Upper lobe of left lung (tissue), 6 donors: ENCODE data around the gene TMEM119. TPM values are rescaled to one million over a fixed set of nuclear protein-coding genes. Genes with fewer than 3 reads are reported as not detected.

Experiments
- ATAC-seq, 2 donors: fragments of 200-7000 bp; cut with Tn5 transposase; one replicate each; pipeline ENCODE4 v1.9.1; 2022; ENCODE audit warnings: mild to moderate bottlenecking in 2 of 2, moderate library complexity in 2 of 2; ENCODE audit not compliant: low FRiP score in 2 of 2
- DNase-seq, 2 donors: peaks; one replicate each; pipeline ENCODE4 v3.0.0-alpha.2; 2019 to 2020
- H3K27ac ChIP-seq, 4 donors: fragments of 200-600 bp; sonication (generic); one replicate each; pipeline ENCODE4 v1.5.1; 2016 to 2019
- H3K27me3 ChIP-seq, 4 donors: fragments of 200-600 bp; sonication (generic); one replicate each; pipeline ENCODE4 v1.5.1; 2017 to 2019
- H3K36me3 ChIP-seq, 4 donors: fragments of 200-600 bp; sonication (generic); one replicate each; pipeline ENCODE4 v1.5.1; 2016 to 2019
- H3K4me1 ChIP-seq, 4 donors: fragments of 200-600 bp; sonication (generic); one replicate each; pipeline ENCODE4 v1.5.1; 2018 to 2019
- H3K4me3 ChIP-seq, 4 donors: fragments of 200-600 bp; sonication (generic); one replicate each; pipeline ENCODE4 v1.5.1; 2017 to 2019; ENCODE audit warnings: mild to moderate bottlenecking in 2 of 4, moderate library complexity in 1 of 4
- H3K9me3 ChIP-seq, 4 donors: fragments of 200-600 bp; sonication (generic); one replicate each; pipeline ENCODE4 v1.5.1; 2018 to 2019
- CTCF ChIP-seq, 6 experiments: fragments of 450-650 bp in 4 of 6; fragments of 200-600 bp in 2 of 6; sonication (generic) in 2 of 6; IDR thresholded peaks; one replicate each; pipeline ENCODE4 v1.5.1; 2016 to 2019; ENCODE audit warnings: antibody characterized with exemption in 6 of 6
- EP300 ChIP-seq, 4 donors: sonication (generic); formaldehyde crosslinking; IDR thresholded peaks; one replicate each; pipeline ENCODE4 v1.5.1; 2017; ENCODE audit warnings: antibody characterized with exemption in 4 of 4, control low read depth in 2 of 4
- POLR2A ChIP-seq, 4 donors: fragments of 450-650 bp; IDR thresholded peaks; one replicate each; pipeline ENCODE4 v1.5.1; 2016 to 2017; ENCODE audit warnings: antibody characterized with exemption in 4 of 4, mild to moderate bottlenecking in 2 of 4
- POLR2AphosphoS5 ChIP-seq, 2 donors: sonication (generic); formaldehyde crosslinking; IDR thresholded peaks; one replicate each; pipeline ENCODE4 v1.5.1; 2017; ENCODE audit warnings: antibody characterized with exemption in 2 of 2
- WGBS, 2 donors: methylation state at CpG; one replicate each; pipeline ENCODE4 v1.1.5; 2017 to 2018; 5-methylcytosine and 5-hydroxymethylcytosine counted together
- total RNA-seq, 6 donors: library from RNA; depleted of rRNA in 4 of 6; stranded (reverse); fragments of >200 nt in 4 of 6; gene quantifications; one replicate each; pipeline versions ENCODE4 v1.1.0 to v1.2.1, GENCODE V29; 2016 to 2021
- donor health status: DM: no; HTN: no; CAD: no; lungs with moderate emphysema.
- donor health status: DM: no; HTN: yes; CAD: no; lungs with severe emphysema.

The TMEM119 gene
- total RNA-seq, 6 donors from 2014 or later, result 1.5 to 50.7 (median 20.5) TPM

- ATAC-seq (no peak), DNase-seq (no peak)
- Histone ChIP-seq H3K36me3 (peaks cover 7 to 19% (median 13%) of the 10 kb centered on the region in 4 donors), H3K9me3 (no peaks in the 10 kb centered on the region), H3K27me3 (no peaks in the 10 kb centered on the region), H3K27ac (no peak overlapping the region), H3K4me1 (peaks cover 0 to under 1% (median 0%) of the 10 kb centered on the region in 4 donors), H3K4me3 (no peak overlapping the region)
- WGBS, 2 donors, result 49 to 55% methylated on average over 2 of the region's 2 CpGs
- no peak for TF ChIP-seq CTCF (IDR thresholded peaks at IDR 0.05)
- no peak for TF ChIP-seq POLR2A (IDR thresholded peaks at IDR 0.05)
- TF ChIP-seq EP300 (IDR thresholded peaks at IDR 0.05), result no peak
- TF ChIP-seq POLR2AphosphoS5 (IDR thresholded peaks at IDR 0.05), result no peak
Measured at GRCh38 chr12:108573317-108573716, 24.6 kb downstream of the TMEM119 start.

GRCh38 chr12:108572166-108572790, 25.6 kb downstream of the TMEM119 start:
- TF ChIP-seq POLR2A (IDR thresholded peaks at IDR 0.05), result no peak
- no peak for TF ChIP-seq POLR2AphosphoS5 (IDR thresholded peaks at IDR 0.05)
- TF ChIP-seq CTCF (IDR thresholded peaks at IDR 0.05), result no peak
- TF ChIP-seq EP300 (IDR thresholded peaks at IDR 0.05), result no peak
- no peak for ATAC-seq
- Histone ChIP-seq H3K36me3 (peaks cover 10 to 29% (median 22%) of the 10 kb centered on the region in 4 donors), H3K27ac (no peak overlapping the region), H3K4me1 (peaks cover 3 to 11% (median 4%) of the 10 kb centered on the region in 4 donors), H3K27me3 (no peaks in the 10 kb centered on the region), H3K4me3 (no peak overlapping the region), H3K9me3 (no peaks in the 10 kb centered on the region)
- DNase-seq, result no peak
- 80 to 85% methylated on average over 6 to 8 of the region's 8 CpGs for WGBS, 2 donors

- no peak for TF ChIP-seq CTCF (IDR thresholded peaks at IDR 0.05)
- no peak for TF ChIP-seq POLR2AphosphoS5 (IDR thresholded peaks at IDR 0.05)
- no peak for TF ChIP-seq EP300 (IDR thresholded peaks at IDR 0.05)
- TF ChIP-seq POLR2A (IDR thresholded peaks at IDR 0.05), result no peak
- DNase-seq, result no peak
- Histone ChIP-seq H3K27ac (no peak overlapping the region), H3K4me1 (peaks cover 3 to 17% (median 7%) of the 10 kb centered on the region in 4 donors), H3K27me3 (no peaks in the 10 kb centered on the region), H3K4me3 (no peak overlapping the region), H3K9me3 (no peaks in the 10 kb centered on the region), H3K36me3 (peaks cover 15 to 35% (median 28%) of the 10 kb centered on the region in 4 donors)
- ATAC-seq, result no peak
- WGBS, 2 donors, result 86 to 94% methylated on average over 8 of the region's 8 CpGs
Measured at GRCh38 chr12:108571609-108572165, 26.2 kb downstream of the TMEM119 start.

DNA sequence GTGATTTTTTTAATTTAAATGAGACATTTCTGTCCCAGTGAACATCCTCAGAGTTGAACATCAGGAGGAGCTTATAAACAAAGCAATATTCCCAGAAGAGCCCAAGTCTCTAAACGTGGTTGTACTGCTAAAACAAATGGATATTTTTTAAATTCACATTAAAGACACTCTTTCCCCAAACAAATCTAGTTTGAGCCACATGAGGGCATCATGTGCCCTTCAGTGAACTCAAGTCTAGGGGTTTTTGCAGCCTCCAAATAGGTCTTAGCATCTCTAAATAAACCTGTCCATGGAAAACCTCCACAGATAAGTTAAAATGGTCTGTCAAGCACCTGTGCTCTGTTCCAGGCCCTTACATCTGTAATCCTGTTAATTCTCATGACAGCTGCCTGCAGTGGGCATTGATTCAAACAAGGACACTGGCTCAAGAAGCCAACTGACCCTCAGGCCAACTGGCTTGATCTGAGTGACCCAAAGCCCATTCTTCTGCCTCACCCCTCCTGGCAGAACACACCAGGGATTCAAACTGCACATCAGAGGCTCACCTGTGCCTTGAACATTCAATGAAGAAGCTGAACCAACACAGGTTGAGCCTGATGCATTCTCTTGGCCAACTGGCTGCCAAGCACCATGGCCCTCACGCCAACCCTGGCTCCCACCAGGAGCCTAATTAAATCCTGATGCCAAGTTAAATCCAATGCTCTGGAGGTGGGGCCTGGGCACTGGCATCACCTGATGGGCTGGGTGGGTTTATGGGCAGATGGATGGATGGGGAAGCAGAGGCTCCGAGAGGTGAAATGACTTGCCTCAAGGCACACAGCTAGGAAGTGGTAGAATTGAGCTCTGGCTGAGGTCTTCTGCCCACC, 26.9 kb downstream of the TMEM119 start:
- peaks cover 4 to 24% (median 11%) of the 10 kb centered on the region in 4 donors for H3K4me1 ChIP-seq
- no peak overlapping the region for H3K4me3 ChIP-seq
- DNase-seq, result no peak
- H3K36me3 ChIP-seq, result peaks cover 16 to 42% (median 35%) of the 10 kb centered on the region in 4 donors
- no peaks in the 10 kb centered on the region for H3K27me3 ChIP-seq
- WGBS, 2 donors, result 50 to 72% methylated on average over 2 to 3 of the region's 3 CpGs
- ATAC-seq, result no peak
- no peak overlapping the region for H3K27ac ChIP-seq
- no peaks in the 10 kb centered on the region for H3K9me3 ChIP-seq
- TF ChIP-seq POLR2AphosphoS5 (IDR thresholded peaks at IDR 0.05) (no peak), CTCF (IDR thresholded peaks at IDR 0.05) (peak in 2 of 6 experiments; percentile 18 to 27), EP300 (IDR thresholded peaks at IDR 0.05) (no peak)
